Cardiac fibroblast (primary cell): ENCODE data around the gene MKRN1.
A peak's percentile ranks its signal among the peaks of the same experiment; 100 is the strongest.

Experiments used
- DNase-seq, 2 donors: peaks; one replicate each; pipeline versions ENCODE4 v3.0.0 to v3.0.0-alpha.2; 2010; ENCODE audit warnings: low read depth in 2 of 2
- H3K4me3 ChIP-seq, 2 donors: replicated peaks in 1 of 2; 1 replicate in 1 of 2; 2 replicates in 1 of 2; pipeline ENCODE4 v1.5.1; 2011; ENCODE audit warnings: low read depth in 2 of 2, low read length in 2 of 2, mild to moderate bottlenecking in 2 of 2, moderate library complexity in 1 of 2
- TF ChIP-seq, protein P1 (sequence below): IDR thresholded peaks from one replicate; pipeline ENCODE4 v1.5.1; 2011; ENCODE audit warnings: low read depth, mild to moderate bottlenecking, low read length, inconsistent platforms

The MKRN1 gene

DNA sequence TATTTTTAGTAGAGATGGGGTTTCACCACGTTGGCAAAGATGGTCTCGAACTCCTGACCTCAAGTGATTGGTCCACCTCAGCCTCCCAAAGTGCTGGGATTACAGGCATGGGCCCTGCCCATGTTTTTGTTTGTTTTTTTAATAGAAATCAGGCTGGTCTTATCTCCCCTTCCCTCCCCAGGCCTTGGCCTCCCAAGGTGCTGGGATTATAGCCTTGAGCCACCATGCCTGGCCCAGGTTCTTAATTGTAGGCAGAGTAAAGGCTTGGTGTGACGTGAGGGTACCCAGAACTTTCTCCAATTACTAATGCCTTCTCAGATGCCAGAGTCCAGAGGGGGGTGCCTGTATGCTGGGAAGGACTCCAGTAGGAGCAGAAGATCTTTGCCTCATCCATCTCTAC is 5.2 kb upstream of the MKRN1 start:
- TF ChIP-seq, protein P1, sequence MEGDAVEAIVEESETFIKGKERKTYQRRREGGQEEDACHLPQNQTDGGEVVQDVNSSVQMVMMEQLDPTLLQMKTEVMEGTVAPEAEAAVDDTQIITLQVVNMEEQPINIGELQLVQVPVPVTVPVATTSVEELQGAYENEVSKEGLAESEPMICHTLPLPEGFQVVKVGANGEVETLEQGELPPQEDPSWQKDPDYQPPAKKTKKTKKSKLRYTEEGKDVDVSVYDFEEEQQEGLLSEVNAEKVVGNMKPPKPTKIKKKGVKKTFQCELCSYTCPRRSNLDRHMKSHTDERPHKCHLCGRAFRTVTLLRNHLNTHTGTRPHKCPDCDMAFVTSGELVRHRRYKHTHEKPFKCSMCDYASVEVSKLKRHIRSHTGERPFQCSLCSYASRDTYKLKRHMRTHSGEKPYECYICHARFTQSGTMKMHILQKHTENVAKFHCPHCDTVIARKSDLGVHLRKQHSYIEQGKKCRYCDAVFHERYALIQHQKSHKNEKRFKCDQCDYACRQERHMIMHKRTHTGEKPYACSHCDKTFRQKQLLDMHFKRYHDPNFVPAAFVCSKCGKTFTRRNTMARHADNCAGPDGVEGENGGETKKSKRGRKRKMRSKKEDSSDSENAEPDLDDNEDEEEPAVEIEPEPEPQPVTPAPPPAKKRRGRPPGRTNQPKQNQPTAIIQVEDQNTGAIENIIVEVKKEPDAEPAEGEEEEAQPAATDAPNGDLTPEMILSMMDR: no peak
- DNase-seq: no peak
- no peak overlapping the region for H3K4me3 ChIP-seq

GRCh38 chr7:140479739-140480084 is 407 bp upstream of the MKRN1 start:
- TF ChIP-seq, protein P1: no peak
- peak in 1 of 2 donors; percentile 12 for DNase-seq
- H3K4me3 ChIP-seq: peak overlapping the region; percentile 85 to 94

GRCh38 chr7:140478246-140479061 is 851 bp downstream of the MKRN1 start:
- peak; percentile 41 to 50 for DNase-seq
- TF ChIP-seq, protein P1: no peak
- peak overlapping the region; percentile 85 to 94 for H3K4me3 ChIP-seq

DNA sequence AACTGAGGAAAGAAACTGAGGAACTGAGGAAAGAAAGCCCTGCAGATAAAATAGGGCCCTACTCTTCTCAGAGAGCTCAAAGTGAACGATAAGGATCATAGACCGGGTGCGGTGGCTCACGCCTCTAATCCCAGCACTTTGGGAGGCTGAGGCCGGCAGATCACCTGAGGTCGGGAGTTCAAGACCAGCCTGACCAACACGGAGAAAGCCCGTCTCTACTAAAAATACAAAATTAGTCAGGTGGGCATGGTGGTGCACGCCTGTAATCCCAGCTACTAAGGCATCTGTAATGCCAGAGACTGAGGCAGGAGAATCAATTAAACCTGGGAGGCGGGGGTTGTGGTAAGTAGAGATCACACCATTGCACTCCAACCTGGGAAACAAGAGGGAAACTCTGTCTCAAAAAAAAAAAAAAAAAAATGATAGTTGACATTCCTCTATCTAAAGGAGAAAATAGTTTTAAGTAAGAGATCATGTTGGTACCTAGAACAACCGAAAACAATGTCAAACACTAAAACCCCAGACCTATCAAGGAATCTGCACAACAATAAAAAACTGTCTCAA is 2.5 kb downstream of the MKRN1 start:
- no peak for DNase-seq
- TF ChIP-seq, protein P1: no peak
- no peak overlapping the region for H3K4me3 ChIP-seq

DNA sequence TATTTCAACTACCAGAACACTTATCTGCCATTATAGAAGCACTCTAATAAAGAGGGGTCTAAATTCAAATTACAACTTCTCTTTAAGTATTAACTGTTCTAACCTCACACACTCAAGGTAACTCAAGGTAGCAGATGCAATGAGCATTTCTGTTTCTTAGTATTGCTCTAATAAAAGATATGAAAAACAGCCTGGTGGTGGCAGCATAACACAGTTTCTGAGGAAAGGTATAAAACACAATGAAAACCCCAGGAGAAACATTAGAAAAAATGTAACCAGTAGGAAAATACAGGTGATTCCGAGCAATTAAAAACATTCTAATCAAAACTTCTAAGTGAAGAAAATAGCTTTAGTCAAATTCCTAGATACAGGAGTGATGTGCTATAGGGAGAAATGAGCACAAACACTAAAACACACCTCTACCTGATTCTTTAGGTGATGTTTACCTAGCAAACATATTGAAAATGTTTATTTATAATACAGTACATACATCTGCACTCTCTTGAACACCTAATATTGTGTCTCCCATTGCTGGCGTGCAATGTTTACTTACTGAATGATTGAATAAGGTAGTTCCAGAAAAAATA is 3.5 kb downstream of the MKRN1 start:
- no peak overlapping the region for H3K4me3 ChIP-seq
- TF ChIP-seq, protein P1: peak; percentile 44
- DNase-seq: peak; percentile 56 to 58

DNA sequence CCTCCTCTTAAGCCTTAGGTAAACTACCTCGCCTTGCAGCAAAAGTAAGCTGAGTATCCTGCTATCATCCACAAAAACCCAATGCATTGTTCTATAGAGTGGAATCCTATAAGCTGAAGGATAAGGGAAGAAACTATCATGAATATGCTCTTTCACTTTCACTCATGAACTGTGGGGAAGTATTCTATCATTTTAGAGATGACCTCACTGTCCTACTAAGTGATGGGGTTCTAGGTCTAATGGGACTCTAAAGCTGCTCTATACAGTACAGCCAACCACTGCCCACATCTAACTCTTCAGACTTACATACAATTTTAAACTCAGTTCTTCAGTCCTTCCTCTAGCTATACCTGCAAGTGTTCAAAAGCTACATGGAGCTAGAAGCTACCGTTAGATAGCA is 16.2 kb downstream of the MKRN1 start:
- TF ChIP-seq, protein P1: no peak
- H3K4me3 ChIP-seq: no peak overlapping the region
- DNase-seq: no peak
